GM21381 (cell line): ENCODE results near the gene GOLGA6D.
"Not testable (repeated sequence)": the region's sequence is repeated elsewhere in the genome, so short reads cannot be mapped to it uniquely, and the experiment has no call there.

Experiments used
- ATAC-seq: cut with Tn5 transposase; IDR thresholded peaks from one replicate; pipeline ENCODE4 v1.9.1; 2021; ENCODE audit warnings: mild to moderate bottlenecking, moderate library complexity; ENCODE audit not compliant: unreplicated experiment

GOLGA6D gene

GRCh38 chr15:75275617-75276016 is 7.0 kb upstream of the GOLGA6D start:
- ATAC-seq: not testable (repeated sequence)

- not testable (repeated sequence) for ATAC-seq
These were observed 4.1 kb upstream of the GOLGA6D start for GRCh38 chr15:75278497-75278896.

- ATAC-seq: not testable (repeated sequence)
These were observed 1.5 kb downstream of the GOLGA6D start for GRCh38 chr15:75284152-75284551.

- ATAC-seq: not testable (repeated sequence)
These were observed 11.0 kb downstream of the GOLGA6D start for GRCh38 chr15:75293660-75294059.

GRCh38 chr15:75298541-75299310 is 16.1 kb downstream of the GOLGA6D start:
- ATAC-seq: peak; percentile 68

GRCh38 chr15:75299311-75299688 is 16.7 kb downstream of the GOLGA6D start:
- peak; percentile 51 for ATAC-seq

GRCh38 chr15:75300026-75300425 is 17.4 kb downstream of the GOLGA6D start:
- not testable (repeated sequence) for ATAC-seq

- no peak for ATAC-seq
These were observed 19.7 kb downstream of the GOLGA6D start for GRCh38 chr15:75302318-75302717.

- not testable (repeated sequence) for ATAC-seq
These were observed 20.1 kb downstream of the GOLGA6D start for GRCh38 chr15:75302753-75303152.

GRCh38 chr15:75306188-75306587 is 23.6 kb downstream of the GOLGA6D start:
- no peak for ATAC-seq

- ATAC-seq: no peak
These were observed 25.2 kb downstream of the GOLGA6D start for GRCh38 chr15:75307778-75308390.

- no peak for ATAC-seq
These were observed 27.1 kb downstream of the GOLGA6D start for GRCh38 chr15:75309711-75310110.

- ATAC-seq: not testable (repeated sequence)
These were observed 29.9 kb downstream of the GOLGA6D start for GRCh38 chr15:75312548-75312947.

GRCh38 chr15:75313116-75313845 is 30.6 kb downstream of the GOLGA6D start:
- ATAC-seq: no peak

- ATAC-seq: no peak
These were observed 32.1 kb downstream of the GOLGA6D start for GRCh38 chr15:75314552-75315290.

GRCh38 chr15:75319231-75319897 is 36.7 kb downstream of the GOLGA6D start:
- ATAC-seq: not testable (repeated sequence)

- no peak for ATAC-seq
These were observed 39.1 kb downstream of the GOLGA6D start for GRCh38 chr15:75321711-75322110.

GRCh38 chr15:75325922-75326321 is 43.3 kb downstream of the GOLGA6D start:
- ATAC-seq: no peak

GRCh38 chr15:75327005-75327404 is 44.4 kb downstream of the GOLGA6D start:
- no peak for ATAC-seq

GRCh38 chr15:75327491-75327890 is 44.9 kb downstream of the GOLGA6D start:
- no peak for ATAC-seq
